GM19452 (cell line): ENCODE results near the gene MYDGF.

Experiments used
- ATAC-seq: cut with Tn5 transposase; IDR thresholded peaks from one replicate; pipeline ENCODE4 v1.9.1; 2021; ENCODE audit not compliant: unreplicated experiment

MYDGF gene

GRCh38 chr19:4678881-4679790 is 9.0 kb upstream of the MYDGF start:
- no peak for ATAC-seq

GRCh38 chr19:4676955-4677731 is 7.0 kb upstream of the MYDGF start:
- ATAC-seq = no peak

GRCh38 chr19:4675346-4675745 is 5.2 kb upstream of the MYDGF start:
- ATAC-seq = no peak

- ATAC-seq = no peak
Measured at GRCh38 chr19:4673726-4674125, 3.6 kb upstream of the MYDGF start.

- ATAC-seq = no peak
Measured at GRCh38 chr19:4673216-4673615, 3.1 kb upstream of the MYDGF start.

GRCh38 chr19:4671185-4671851 is 1.2 kb upstream of the MYDGF start:
- no peak for ATAC-seq

- ATAC-seq = no peak
Measured at GRCh38 chr19:4664642-4665041, 5.5 kb downstream of the MYDGF start.

- no peak for ATAC-seq
Measured at GRCh38 chr19:4662812-4663211, 7.3 kb downstream of the MYDGF start.

- ATAC-seq = no peak
Measured at GRCh38 chr19:4662020-4662695, 8.0 kb downstream of the MYDGF start.

GRCh38 chr19:4660993-4661392 is 9.1 kb downstream of the MYDGF start:
- no peak for ATAC-seq

- no peak for ATAC-seq
Measured at GRCh38 chr19:4660181-4660791, 9.9 kb downstream of the MYDGF start.

- no peak for ATAC-seq
Measured at GRCh38 chr19:4657835-4658234, 12.3 kb downstream of the MYDGF start.

- no peak for ATAC-seq
Measured at GRCh38 chr19:4657262-4657661, 12.9 kb downstream of the MYDGF start.

GRCh38 chr19:4656102-4656501 is 14.0 kb downstream of the MYDGF start:
- ATAC-seq = no peak

GRCh38 chr19:4654437-4655361 is 15.4 kb downstream of the MYDGF start:
- no peak for ATAC-seq

- no peak for ATAC-seq
Measured at GRCh38 chr19:4653793-4654436, 16.2 kb downstream of the MYDGF start.

GRCh38 chr19:4652075-4652474 is 18.1 kb downstream of the MYDGF start:
- ATAC-seq = no peak

- no peak for ATAC-seq
Measured at GRCh38 chr19:4650159-4650558, 20.0 kb downstream of the MYDGF start.
